ENCODE measurements around the gene SVOPL. TPM values are rescaled to one million over a fixed set of nuclear protein-coding genes. Genes with fewer than 3 reads are reported as not detected.

The SVOPL gene
- total RNA-seq, 4 donors from 2014 or later, result 4.1 to 4.6 TPM; not detected in 2

DNA sequence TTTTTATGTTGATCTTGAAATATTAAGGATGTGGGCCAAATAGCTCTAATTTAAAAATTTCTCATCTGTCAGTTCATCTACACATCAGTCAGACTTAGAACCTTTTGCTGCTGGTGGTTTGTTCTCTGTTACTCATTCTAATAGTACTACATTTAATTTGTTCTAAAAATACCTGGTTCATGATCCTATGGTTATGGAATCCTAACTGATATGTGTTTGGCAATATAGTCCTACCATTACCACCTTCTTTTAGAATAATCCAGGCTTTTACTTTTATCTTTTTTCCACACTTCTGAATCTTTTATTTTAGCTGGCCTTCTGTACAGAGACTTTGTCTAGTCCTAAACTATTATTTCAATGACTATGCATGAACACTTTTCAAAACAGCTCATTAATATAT lies 116.9 kb downstream of the SVOPL start:
- intact Hi-C loops (cut with DNase I; ENCODE audit: low total_unique reads), result no loop called here
- H3K4me1 ChIP-seq, result no peaks in the 10 kb centered on the region
- in situ Hi-C loops (cut with MboI; ENCODE audit: low pct_ligation_motif_present in 1 of 4, low pct_unique_long_range_greater_than_20kb in 1 of 4, low sequenced_read_pairs in 3 of 4), result no loop called here
- no peak overlapping the region for H3K27ac ChIP-seq
- TF ChIP-seq POLR2A (IDR thresholded peaks at IDR 0.05), result no peak
- TF ChIP-seq POLR2AphosphoS5 (IDR thresholded peaks at IDR 0.05), result no peak
- no peak for DNase-seq
- H3K4me3 ChIP-seq, result no peak overlapping the region
- H3K36me3 ChIP-seq, result peaks cover 0 to 49% (median 19%) of the 10 kb centered on the region in 4 donors
- H3K27me3 ChIP-seq, result no peaks in the 10 kb centered on the region
- no peaks in the 10 kb centered on the region for H3K9me3 ChIP-seq

DNA sequence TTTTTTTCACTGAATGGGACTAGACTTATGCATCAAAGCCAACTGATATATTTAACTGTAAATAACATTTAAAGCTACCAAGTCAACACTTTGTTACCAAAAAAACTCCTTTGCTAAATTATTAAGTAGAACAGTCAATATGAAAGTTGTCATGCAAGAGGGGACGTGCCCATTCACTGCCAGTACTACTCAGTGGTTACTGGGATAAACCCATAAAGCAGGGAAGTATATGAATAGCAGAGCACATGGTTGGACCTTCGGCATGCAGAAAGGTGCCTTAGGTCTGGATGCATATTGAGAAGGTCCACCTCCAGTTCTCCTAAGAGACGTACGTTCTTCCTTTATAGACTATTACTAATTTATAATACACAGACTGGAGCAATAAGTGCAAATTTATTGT lies 120.1 kb downstream of the SVOPL start:
- intact Hi-C loops (cut with DNase I; ENCODE audit: low total_unique reads) (no loop called here), in situ Hi-C loops (cut with MboI; ENCODE audit: low pct_ligation_motif_present in 1 of 4, low pct_unique_long_range_greater_than_20kb in 1 of 4, low sequenced_read_pairs in 3 of 4) (no loop called here)
- Histone ChIP-seq H3K4me1 (no peaks in the 10 kb centered on the region), H3K27ac (no peak overlapping the region), H3K27me3 (no peaks in the 10 kb centered on the region), H3K9me3 (no peaks in the 10 kb centered on the region), H3K4me3 (no peak overlapping the region), H3K36me3 (peaks cover 0 to 72% (median 28%) of the 10 kb centered on the region in 4 donors)
- no peak for DNase-seq
- TF ChIP-seq POLR2A (IDR thresholded peaks at IDR 0.05), result no peak
- no peak for TF ChIP-seq EP300 (IDR thresholded peaks at IDR 0.05; ENCODE audit: low read depth)
- TF ChIP-seq, protein P1, sequence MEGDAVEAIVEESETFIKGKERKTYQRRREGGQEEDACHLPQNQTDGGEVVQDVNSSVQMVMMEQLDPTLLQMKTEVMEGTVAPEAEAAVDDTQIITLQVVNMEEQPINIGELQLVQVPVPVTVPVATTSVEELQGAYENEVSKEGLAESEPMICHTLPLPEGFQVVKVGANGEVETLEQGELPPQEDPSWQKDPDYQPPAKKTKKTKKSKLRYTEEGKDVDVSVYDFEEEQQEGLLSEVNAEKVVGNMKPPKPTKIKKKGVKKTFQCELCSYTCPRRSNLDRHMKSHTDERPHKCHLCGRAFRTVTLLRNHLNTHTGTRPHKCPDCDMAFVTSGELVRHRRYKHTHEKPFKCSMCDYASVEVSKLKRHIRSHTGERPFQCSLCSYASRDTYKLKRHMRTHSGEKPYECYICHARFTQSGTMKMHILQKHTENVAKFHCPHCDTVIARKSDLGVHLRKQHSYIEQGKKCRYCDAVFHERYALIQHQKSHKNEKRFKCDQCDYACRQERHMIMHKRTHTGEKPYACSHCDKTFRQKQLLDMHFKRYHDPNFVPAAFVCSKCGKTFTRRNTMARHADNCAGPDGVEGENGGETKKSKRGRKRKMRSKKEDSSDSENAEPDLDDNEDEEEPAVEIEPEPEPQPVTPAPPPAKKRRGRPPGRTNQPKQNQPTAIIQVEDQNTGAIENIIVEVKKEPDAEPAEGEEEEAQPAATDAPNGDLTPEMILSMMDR (IDR thresholded peaks at IDR 0.05), result no peak
- no peak for TF ChIP-seq POLR2AphosphoS5 (IDR thresholded peaks at IDR 0.05)
- WGBS, 2 donors (ENCODE audit: low coverage in 1 of 2), result 84 to 85% methylated on average over 4 of the region's 4 CpGs

DNA sequence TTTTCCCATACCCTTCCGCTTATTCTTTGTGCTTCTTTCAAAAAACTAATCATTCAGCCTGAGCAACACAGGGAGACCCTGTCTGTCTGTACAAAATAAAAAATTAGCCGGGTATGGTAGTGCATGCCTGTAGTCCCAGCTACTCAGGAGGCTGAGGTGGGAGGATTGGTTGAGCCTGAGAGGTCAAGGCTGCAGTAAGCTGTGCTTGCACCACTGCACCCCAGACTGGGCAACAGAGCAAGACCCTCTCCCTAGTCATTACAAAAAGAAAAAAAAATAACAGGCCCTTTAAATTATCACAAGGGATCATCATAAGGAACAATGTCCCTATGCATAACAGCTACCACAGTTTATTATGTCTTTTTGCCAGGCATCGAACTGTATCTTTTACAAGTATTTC lies 121.5 kb downstream of the SVOPL start:
- 99 to 100% methylated on average over 3 of the region's 3 CpGs for WGBS, 2 donors (ENCODE audit: low coverage in 1 of 2)
- intact Hi-C loops (cut with DNase I; ENCODE audit: low total_unique reads), result no loop called here

DNA sequence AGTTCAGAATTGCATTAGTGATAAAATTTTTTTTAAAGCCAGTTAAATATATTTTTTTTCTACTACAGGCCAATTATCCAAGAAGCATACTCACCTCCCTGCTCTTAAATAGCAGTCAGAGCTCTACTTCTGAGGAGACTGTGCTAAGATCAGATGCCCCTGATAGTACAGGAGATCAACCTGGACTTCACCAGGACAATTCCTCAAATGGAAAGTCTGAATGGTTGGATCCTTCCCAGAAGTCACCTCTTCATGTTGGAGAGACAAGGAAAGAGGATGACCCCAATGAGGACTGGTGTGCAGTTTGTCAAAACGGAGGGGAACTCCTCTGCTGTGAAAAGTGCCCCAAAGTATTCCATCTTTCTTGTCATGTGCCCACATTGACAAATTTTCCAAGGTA lies 122.0 kb downstream of the SVOPL start:
- intact Hi-C loops (cut with DNase I; ENCODE audit: low total_unique reads) (no loop called here), in situ Hi-C loops (cut with MboI; ENCODE audit: low pct_ligation_motif_present in 1 of 4, low pct_unique_long_range_greater_than_20kb in 1 of 4, low sequenced_read_pairs in 3 of 4) (no loop called here)
- 95 to 100% methylated on average over 1 of the region's 1 CpG for WGBS, 2 donors (ENCODE audit: low coverage in 1 of 2)

More for the DNA sequence above, 121.5 kb downstream of the SVOPL start:
- TF ChIP-seq POLR2AphosphoS5 (IDR thresholded peaks at IDR 0.05) (no peak), POLR2A (IDR thresholded peaks at IDR 0.05) (no peak), EP300 (IDR thresholded peaks at IDR 0.05; ENCODE audit: low read depth) (no peak)
- TF ChIP-seq, protein P1 (IDR thresholded peaks at IDR 0.05), result no peak
- Histone ChIP-seq H3K4me1 (no peaks in the 10 kb centered on the region), H3K27ac (no peak overlapping the region), H3K9me3 (no peaks in the 10 kb centered on the region), H3K4me3 (no peak overlapping the region), H3K27me3 (no peaks in the 10 kb centered on the region), H3K36me3 (peaks cover 0 to 62% (median 30%) of the 10 kb centered on the region in 4 donors)
- in situ Hi-C loops (cut with MboI; ENCODE audit: low pct_ligation_motif_present in 1 of 4, low pct_unique_long_range_greater_than_20kb in 1 of 4, low sequenced_read_pairs in 3 of 4), result no loop called here
- DNase-seq, result no peak

DNA sequence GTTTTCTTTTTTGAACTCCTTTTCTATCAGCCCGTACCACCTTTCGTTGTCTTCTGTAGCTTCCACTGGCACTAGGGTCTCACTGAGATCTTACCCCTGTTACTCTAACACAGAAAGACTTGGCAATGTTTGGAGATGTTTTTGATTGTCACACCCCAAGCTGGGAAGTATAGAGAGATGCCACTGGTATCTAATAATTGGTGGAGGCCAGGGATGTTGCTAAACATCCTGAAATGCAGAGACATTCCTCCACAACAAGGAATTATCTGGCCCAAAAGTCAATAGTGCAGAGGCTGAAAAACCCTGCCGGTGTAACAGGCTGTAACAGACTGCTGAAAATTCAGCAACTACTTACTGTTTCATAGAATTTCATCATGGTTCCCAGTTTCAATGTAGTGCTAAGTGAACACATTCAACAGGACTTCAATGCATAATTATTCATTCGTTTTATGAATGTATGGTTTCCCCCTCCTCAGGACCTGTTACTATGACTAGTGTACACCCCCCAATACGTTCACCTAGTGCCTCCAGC lies 125.2 kb downstream of the SVOPL start:
- Histone ChIP-seq H3K4me3 (no peak overlapping the region), H3K27ac (no peak overlapping the region), H3K36me3 (peaks cover 0 to 67% (median 28%) of the 10 kb centered on the region in 4 donors), H3K27me3 (no peaks in the 10 kb centered on the region), H3K4me1 (no peaks in the 10 kb centered on the region), H3K9me3 (no peaks in the 10 kb centered on the region)
- intact Hi-C loops (cut with DNase I; ENCODE audit: low total_unique reads), result no loop called here
- no peak for DNase-seq
- in situ Hi-C loops (cut with MboI; ENCODE audit: low pct_ligation_motif_present in 1 of 4, low pct_unique_long_range_greater_than_20kb in 1 of 4, low sequenced_read_pairs in 3 of 4), result no loop called here
- no peak for TF ChIP-seq POLR2A (IDR thresholded peaks at IDR 0.05)
- TF ChIP-seq POLR2AphosphoS5 (IDR thresholded peaks at IDR 0.05), result no peak
- TF ChIP-seq EP300 (IDR thresholded peaks at IDR 0.05; ENCODE audit: low read depth), result no peak
- TF ChIP-seq, protein P1 (IDR thresholded peaks at IDR 0.05), result no peak
- WGBS, 2 donors (ENCODE audit: low coverage in 1 of 2), result 95 to 96% methylated on average over 2 to 5 of the region's 5 CpGs

More for the DNA sequence above, 122.0 kb downstream of the SVOPL start:
- Histone ChIP-seq H3K9me3 (no peaks in the 10 kb centered on the region), H3K36me3 (peaks cover 0 to 59% (median 28%) of the 10 kb centered on the region in 4 donors), H3K4me3 (no peak overlapping the region), H3K4me1 (no peaks in the 10 kb centered on the region), H3K27ac (no peak overlapping the region), H3K27me3 (no peaks in the 10 kb centered on the region)
- no peak for TF ChIP-seq POLR2A (IDR thresholded peaks at IDR 0.05)
- TF ChIP-seq POLR2AphosphoS5 (IDR thresholded peaks at IDR 0.05), result no peak
- DNase-seq, result no peak

All from transverse colon (tissue), 4 donors.